NCI-H526 (cell line): ENCODE data around the gene FLT3.
"Not testable (repeated sequence)": the region's sequence is repeated elsewhere in the genome, so short reads cannot be mapped to it uniquely, and the experiment has no call there.

Experiments
- DNase-seq, 2 experiments: peaks; one replicate each; lab custom pipeline; 2025; lab: John Stamatoyannopoulos, UW

The FLT3 gene

DNA sequence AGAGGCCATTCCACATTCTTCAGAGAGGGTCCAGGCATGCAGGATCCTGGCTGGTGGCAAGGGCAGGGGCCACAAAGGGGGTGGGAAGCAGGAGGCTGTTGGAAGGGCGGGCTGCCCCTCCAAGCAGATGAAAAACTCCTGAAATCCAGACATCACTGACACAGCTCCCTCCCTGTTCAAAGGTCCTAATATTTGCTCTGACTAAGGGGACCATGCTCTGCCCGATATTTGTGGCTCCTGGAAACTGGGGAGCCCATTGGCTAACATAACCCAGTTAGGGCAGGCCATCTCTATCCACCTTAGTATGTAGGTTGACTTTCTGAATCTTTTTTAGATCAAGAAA, 127.9 kb downstream of the FLT3 start:
- no peak for DNase-seq

DNA sequence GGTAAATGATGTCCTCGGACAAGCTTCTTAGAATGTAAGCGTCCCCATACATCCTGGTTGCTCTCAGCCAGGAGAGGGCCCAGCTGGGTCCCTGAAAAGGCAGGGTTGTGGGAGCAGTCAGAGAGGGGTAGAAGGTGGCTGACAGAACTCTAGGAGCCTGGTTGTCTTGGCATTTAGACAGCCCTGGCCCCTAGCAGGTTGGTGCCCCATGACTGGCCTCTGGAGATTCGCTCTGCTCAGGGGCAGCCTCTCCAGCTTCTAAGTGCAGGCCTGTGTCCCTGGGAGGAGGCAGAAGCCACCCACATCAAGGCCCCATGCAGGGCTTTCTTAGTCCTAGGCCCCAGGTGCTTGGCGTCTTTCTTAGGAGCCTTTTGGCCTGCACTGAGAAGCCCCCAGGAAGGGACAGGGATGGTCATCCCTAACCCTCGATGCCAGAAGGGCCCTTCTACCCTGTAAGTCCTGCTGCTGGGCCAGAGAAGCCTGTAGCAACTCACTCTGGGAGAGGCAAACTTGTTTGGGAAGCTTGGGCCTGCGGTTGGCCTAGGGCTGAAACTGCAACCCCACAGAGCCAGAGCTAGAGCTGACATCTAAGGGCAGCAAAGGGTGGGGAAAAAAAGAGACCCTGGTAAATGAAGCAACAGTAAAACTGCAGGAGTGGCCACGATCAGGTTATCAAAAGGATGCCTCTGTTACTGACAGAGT, 128.4 kb downstream of the FLT3 start:
- DNase-seq, result no peak

DNA sequence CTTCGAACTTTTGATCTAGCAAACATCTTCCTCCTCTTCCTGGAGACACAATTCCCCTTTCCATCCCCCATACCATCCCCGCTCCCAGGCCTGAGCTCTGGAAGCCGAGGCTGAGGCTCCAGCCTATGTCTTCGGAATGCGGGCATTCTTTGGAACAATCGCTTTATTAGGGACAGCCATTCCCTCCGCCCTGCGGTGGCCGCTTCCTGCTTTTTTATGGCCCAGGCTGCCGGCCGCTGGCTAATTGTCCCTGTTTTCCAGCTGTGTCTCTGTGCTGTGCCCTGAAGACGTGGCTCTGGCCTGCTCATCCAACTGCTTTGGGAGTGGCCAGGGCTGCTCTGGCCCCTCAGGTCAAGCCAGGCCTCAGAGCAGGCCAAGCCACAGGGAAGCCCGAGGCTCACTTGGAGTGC, 129.1 kb downstream of the FLT3 start:
- no peak for DNase-seq

DNA sequence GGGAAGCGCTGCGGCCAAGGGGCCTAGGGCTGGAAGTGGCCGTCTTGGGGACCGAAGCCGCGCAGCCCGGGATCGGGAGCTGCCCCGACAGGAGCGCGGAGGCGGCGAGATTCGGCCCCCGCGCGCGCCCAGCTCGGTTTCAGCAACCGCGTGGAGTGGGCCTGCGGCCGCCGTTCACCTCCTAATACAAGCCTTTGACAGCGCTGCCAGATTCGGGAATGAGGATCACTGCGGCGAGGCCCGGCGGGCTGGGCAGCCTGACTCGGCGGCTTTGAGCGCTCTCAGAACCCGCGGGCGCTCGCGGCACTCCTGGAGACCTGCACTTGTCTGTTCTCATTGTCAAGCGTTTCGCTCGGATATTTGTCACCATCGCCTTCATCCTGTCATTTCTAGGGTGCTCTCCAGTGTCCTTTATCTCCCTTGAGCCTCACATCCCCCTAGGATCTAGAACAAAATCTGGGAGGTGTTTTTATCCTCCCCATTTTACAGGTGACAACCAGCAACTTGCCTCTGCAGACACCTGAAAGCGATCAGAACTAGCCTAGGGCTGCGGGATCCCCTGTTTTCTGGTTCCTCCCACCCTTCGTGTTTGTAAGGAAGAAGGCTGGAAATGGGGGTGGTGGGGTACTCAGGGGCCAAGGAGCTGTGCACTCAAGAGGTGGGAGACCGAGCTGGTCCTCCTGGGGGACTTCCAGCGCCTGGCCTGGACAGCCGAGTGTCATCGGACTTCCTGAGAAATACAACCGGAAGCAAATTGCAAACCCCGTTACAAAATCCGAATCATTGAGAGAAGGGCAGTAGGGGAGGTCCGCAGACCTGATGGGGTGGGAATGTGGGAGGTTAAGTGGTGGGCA, 129.8 kb downstream of the FLT3 start:
- no peak for DNase-seq

DNA sequence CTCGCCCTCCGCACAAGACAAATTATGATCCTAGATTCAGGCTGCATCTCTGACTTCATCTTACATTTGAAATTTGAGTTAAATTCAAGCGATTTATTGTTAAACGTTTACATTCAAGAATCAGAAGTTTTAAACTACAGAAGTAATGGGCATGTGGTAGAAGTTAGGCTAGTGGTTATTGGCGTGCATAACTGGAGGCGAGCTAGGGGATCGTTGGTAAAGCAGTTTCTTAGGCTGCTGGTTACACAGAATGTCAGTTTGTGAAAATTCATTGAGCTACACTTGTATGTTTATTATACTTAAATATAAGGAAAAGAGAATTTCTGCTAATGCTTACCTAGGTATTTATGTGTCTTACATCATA, 130.5 kb downstream of the FLT3 start:
- no peak for DNase-seq

DNA sequence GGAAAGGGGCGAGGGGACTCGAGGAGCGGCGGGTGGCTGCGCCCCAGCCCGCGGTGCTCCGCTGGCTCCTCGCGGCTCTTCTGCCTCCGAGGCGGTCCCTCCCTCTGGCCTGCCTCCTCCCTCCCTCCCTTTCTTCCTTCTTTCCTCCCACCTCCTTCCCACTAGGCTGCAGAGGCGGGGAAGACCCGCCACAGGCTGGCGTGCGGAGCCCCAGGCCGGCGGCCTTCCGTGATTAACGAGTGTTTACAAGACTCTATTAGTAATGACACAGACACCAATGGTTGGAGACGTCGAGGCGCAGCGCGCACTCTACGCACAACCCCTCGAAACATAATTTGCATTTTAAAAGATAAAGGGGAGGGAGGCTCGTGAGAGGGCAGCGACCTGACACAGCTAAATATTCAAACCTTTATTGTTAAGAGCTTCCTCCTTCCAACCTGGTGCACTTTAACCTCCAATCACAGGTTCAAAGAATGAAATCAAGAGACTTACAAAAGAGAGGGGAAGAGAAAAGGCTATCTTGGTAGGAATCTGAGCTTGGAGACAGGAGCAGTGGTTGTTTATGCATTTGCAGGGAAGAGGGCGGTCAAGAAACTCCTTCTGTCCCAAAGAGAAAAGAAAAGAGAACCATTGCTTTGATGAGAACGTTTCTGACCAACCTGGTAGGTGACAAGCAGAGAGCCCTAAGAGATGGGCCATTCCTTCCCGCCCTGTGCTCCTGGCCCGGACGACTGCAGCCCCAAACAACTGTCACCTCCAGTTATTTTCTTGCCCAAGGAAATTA, 131.1 kb downstream of the FLT3 start, which contains the start of gene CDX2:
CDX2 (minus strand) TSS at position 234 of the 784 bp plus-strand sequence. CDS start 309 bp downstream, outside the sequence.
- peak; percentile 88 to 91 for DNase-seq

DNA sequence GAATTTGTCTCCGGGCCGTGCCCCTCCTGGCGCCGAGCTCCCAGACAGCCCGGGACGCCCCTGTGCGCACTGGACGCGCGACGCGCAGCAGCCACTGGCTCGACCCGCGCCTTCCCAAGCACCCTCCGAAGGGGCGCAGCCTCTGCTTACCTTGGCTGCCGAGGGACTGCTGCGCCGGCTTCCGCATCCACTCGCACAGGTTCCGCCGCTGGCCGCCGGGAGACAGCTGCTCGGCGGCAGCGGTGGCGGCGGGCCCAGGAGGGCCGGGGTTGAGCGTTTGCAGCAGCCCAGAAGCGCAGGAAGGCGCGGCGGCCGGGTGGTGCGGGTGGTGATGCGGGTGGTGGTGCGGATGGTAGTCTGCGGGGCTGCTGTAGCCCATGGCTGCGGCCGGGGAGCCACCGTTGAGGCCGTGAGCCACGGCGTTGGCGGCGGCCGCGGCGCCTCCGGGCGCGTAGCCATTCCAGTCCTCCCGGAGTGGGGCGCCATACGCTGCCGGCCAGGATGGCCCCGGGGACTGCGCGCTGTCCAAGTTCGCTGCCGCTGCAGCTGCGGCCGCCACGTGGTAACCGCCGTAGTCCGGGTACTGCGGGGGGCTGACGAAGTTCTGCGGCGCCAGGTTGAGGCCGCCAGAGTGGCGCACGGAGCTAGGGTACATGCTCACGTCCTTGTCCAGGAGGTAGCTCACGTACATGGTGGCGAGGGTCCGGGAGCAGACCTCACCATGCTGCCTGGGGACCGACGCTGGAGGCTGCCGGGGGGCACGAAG, 131.9 kb downstream of the FLT3 start:
- DNase-seq, result peak; percentile 56 to 84

DNA sequence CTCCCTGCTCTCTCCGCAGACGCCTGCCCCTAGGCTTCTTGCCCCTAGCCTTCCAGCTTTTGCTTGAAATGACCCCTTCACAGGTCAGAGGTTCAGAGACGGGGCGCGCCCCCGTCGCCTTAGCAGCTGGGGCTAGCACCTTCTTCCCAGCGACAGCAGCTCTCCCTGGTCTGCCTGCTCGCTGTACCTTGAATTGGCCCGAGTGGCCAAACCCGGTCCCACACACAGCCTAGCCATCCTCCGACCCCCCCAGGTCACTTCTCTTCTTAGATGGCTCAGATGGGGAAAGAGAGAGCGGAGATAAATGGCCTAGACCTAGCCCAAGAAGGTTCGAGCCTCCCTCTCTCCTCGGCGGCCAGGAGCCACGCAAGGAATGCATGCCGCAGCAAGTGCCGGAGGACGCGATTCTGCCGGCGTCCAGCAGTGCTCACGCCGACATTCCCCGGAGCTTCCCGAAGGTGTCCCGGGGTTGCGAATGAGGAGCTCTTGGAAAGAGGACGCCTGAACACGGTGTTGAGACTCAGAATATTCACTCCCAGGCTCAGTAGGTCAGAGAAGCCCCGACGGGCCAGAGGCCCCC, 132.6 kb downstream of the FLT3 start:
- DNase-seq, result peak; percentile 56 to 82

DNA sequence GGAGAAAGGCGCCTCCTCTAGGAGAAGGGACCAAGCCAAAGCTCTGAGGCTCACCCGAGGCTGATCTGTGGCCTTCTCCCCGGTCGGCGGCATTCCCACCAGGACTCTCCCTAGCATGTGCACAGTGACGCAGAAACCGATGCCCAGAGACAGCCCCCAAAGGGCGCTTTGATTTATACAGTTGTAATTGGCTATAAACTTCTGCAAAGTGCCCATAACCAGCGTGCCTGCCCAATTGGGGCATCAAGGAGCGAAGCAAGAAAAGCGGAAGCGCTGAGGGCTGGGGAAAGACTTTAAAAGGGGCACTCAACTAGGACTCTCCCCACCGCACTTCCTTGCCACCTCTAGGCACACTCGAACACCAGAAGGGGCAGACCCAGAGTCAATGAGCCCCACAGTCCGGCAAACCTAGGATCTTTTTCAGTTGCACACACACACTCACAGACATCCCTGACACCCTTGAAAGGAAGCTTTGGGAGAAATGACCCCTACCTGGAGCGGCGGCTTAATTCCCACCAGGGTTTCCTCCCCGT, 133.1 kb downstream of the FLT3 start:
- peak; percentile 74 to 77 for DNase-seq

DNA sequence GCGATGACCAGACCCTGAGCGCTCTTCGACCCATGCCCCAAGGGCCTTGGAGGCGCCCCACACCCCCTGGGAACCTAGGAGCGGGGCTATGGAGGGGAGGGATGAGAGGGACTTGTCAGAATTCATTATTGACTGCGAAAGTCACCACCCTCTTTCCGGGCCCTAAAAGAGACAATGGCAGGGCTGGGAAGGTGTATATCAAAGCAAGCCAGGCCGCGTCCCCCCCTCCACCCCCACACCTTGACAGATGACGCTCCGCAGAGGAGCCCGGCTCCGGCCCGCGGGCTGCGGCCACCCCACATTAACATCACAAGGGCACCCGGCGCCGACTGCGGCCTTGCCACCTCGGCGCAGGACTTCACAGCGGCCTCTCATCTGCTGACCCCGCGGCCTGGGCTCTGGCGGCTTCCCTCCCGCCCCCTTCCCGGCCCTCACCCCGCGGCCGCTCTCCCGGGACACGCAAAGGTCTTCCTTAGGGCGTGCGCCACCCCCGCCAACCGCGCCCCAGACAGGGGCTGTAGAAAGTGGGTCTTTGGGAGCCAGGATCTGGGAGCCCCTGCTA, 133.7 kb downstream of the FLT3 start:
- DNase-seq, result peak; percentile 40 to 74

DNA sequence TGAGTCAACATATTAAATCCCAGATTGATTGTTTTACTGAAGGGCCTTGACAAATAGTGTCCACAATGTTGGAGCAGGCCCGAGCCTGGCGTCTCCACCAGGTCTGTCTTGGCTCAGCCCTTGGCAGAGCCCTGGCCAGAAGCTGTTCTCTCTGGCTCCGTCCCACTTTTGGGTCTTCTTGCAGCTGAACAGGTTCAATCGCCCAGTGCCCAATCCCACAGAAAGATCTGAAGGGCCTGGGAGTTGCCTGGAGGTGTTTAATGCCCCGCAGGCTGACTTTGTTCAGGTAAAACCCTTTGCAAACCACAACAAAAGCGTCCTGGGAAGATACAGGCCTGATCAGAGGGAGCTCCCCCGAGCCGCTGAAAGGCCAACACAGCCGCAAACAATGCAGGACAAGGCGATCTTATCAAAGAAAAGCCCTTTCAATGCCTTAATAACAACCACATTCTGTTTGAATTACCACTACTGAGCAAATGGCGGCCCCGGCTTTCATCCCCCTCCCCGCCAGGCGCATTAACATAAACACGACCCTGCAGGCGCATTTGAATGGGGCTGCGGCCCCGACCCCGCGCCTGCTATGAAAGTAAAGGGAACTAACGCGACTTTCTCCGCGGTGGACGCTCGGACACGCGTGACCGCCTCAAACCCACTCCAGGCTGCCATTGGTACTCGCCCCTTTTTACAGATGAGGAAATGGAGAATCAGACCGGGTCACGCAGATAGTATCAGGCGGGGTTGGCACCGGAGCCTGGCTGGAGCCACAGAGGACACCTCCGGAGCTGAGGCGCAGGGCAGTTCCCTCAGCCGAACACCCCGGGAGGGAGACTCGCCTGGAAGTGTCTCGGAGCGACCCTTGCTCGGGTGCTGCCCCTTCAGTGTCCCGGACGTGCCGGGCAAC, 134.4 kb downstream of the FLT3 start:
- peak; percentile 58 to 70 for DNase-seq

DNA sequence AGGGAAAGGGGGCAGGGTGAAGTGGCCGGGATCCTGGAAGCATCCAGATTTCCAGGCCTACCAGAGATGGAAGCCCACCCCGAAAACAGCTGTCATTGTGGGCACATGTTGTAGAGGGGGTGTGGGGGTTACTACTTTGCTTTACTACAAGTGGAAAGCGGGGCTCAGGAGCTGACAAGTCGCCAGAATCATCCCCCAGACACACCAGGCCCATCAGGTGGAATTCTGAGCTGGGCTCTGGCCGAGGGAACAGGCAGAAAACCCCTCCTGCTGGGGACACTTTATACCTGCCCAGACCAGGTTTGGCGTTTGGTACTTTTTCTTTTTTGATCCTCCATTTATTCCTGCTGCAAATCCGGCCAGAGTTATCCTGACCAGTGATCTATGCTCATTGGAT, 135.0 kb downstream of the FLT3 start:
- peak in 1 of 2 experiments; percentile 46 for DNase-seq

DNA sequence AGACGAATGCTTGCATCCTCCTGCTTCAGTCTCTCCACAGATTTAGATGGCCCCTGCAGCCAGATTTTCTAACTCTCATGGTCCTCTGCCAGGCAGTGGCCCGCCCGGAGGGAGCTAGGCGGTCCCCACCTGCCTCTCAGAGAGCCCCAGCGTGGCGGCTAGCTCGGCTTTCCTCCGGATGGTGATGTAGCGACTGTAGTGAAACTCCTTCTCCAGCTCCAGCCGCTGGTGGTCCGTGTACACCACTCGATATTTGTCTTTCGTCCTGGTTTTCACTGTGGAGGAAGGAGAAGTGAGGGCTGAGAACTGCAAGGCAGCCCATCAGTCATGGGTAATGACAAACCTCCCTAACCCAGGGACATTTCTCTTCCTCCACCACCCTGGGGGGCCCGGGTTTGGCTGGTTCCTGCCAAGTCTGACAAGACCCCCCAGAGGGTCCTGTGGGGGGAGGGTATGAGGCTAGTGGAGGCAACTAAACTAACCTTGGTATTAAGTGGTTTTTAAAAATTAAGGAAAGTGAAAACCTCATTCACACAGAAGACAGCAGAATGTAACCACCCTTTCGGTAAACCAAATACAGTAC, 135.5 kb downstream of the FLT3 start:
- no peak for DNase-seq

DNA sequence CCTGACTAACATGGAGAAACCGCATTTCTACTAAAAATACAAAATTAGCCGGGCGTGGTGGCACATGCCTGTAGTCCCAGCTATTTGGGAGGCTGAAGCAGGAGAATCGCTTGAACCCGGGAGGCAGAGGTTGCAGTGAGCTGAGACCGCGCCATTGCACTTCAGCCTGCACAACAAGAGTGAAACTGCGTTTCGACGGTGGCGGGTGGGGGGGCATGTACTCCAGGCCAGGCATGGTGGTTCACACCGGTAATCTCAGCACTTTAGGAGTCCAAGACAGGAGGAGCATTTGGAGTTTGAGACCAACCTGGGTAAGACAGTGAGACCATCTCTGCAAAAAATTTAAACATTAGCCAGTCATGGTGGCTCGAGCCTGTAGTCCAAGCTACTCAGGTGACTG, 136.2 kb downstream of the FLT3 start:
- not testable (repeated sequence) for DNase-seq

DNA sequence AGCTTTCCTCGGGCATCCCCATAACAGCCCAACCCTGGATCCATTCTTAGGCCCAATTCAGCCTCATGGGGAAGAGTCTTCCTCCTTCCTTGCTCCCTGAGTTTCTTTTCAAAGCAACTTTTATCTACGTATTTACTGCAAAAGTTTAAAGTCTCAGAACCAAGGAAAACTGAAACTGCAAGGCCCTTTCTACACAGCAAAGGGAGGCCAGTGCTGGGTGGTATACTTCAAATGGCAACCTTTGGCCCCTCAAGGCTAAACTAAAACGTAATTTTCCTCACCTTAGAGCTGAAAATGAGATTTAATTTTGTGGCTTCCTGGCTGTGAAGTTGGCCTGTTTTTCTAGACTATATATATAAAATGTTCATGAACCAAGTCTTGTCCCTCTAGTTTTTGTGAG, 136.9 kb downstream of the FLT3 start:
- DNase-seq, result no peak

DNA sequence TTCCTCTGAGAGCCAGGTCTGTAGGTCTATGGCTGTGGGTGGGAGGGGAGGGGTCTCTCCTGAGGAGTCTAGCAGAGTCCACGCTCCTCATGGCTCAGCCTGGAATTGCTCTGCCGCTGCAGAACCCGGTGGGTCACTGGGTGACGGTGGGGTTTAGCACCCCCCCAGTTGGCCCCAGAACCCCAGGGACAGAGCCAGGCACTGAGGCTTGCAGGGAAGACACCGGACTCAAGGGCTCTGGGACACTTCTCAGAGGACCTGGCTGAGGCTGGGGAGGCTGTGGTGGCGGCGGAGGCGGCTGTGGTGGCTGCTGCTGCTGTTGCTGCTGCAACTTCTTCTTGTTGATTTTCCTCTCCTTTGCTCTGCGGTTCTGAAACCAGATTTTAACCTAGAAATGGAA, 137.4 kb downstream of the FLT3 start:
- DNase-seq, result no peak

DNA sequence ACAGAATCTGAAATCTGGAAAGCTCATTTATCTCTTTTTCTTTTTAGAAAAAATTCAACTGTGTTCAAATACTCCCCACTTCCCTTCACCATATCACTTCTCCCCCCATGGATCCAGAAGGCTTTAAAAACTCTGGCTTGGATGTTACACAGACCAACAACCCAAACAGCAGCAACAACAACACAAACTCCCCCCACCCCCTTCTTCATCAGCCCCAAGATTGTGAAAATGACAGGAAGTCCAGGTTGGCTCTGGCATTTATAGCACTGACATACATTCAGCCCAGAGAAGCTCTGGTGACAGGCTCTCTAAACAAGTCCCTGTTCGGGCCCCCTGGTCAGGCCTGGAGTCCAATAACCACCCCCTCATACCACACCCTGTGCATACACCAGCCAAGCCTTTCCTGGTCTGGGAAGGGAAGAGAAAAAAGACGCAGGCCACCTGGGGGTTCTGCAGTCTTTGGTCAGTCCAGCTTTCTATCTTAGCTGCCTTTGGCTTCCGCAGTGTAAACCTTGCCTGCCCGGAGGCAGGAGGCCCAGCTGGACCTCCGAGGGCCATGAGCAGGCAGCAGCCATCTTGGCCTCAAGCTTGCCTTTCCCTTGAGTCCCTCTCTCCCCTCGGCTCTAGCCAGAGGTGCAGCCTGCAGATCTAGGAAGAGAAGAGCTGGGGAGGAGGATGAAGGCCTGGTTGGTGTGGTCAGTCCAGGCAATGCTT, 138.1 kb downstream of the FLT3 start:
- no peak for DNase-seq

DNA sequence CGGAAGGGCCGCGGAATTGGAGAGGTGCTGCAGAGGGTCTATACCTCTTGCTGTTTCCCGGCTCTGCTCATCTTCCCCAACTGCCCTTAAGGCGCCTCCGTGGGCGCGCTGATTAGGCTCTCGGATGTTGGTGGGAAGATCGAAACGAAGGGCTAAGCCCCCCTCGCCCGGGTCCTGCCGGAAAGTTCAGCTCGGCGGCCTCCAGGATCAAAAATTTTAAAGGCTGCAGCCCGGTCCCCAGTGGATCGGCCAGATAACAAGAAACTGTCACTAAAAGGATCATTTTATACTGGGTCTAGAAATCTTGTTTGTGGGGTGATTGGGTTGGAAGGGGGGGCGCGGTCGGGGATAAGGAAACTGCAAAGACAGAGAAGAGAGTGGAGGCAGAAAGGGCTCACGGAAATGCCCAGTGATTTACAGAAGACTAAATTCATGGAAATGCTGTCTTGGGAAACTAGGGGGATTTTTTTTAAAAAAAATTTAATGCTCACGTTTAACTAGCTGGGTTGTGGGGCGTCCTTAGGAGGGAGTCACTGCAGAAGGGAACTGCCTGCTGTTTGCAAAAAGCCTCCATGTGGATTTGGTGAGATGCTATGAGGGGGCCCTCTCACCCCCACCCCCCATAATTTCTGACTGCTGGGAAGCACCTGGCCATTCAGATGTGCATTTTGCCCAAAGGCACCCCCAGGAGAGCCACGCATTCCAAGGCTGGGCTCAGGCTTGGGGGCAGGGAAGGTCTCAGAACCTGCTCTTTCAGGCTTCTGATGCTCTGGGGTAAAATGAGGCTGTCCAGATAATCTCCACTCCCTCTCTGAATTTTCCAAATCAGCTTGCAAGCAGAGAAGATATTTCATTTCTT, 138.9 kb downstream of the FLT3 start:
- DNase-seq, result no peak
